H1 (cell line): ENCODE results near the gene STK39. TPM values are rescaled to one million over a fixed set of nuclear protein-coding genes. Genes with fewer than 3 reads are reported as not detected.

ENCODE experiments used
- CTCF ChIA-PET: fragments of 300-600 bp; sonication (Branson Sonifier 250); formaldehyde crosslinking; loops from one replicate; lab custom pipeline; 2021; ENCODE audit not compliant: partially characterized antibody; lab: Charles Lee
- POLR2A ChIA-PET: fragments of 300-600 bp; sonication (Branson Sonifier 250); formaldehyde crosslinking; loops from one replicate; lab custom pipeline; 2021; ENCODE audit warnings: inconsistent platforms; ENCODE audit not compliant: partially characterized antibody; lab: Charles Lee
- DNase-seq, 2 experiments: peaks; one replicate each; pipeline versions ENCODE4 v3.0.0 to v3.0.0-alpha.2; 2010 to 2022; ENCODE audit warnings: low spot score in 2 of 2, low read depth in 1 of 2, mixed read lengths in 1 of 2
- FAIRE-seq: peaks from 2 replicates; lab custom pipeline; 2011; peaks lifted over from hg19 to GRCh38; lab: Jason Lieb, UNC
- H2AFZ ChIP-seq: 2 replicates; pipeline ENCODE4 v1.8.1; 2012; ENCODE audit warnings: low read length, inconsistent platforms
- H2AK5ac ChIP-seq: 2 replicates; pipeline ENCODE4 v1.6.1; 2013; ENCODE audit warnings: low read depth, low read length
- H2BK120ac ChIP-seq: replicated peaks from 2 replicates; pipeline ENCODE3; 2013; ENCODE audit warnings: low read depth, low read length, inconsistent platforms
- H2BK12ac ChIP-seq: 2 replicates; pipeline ENCODE4 v1.6.1; 2013; ENCODE audit warnings: low read depth, low read length
- H2BK15ac ChIP-seq: 2 replicates; pipeline ENCODE4 v1.6.1; 2013; ENCODE audit warnings: low read length
- H2BK20ac ChIP-seq: 2 replicates; pipeline ENCODE4 v1.6.1; 2013; ENCODE audit warnings: low read length
- H2BK5ac ChIP-seq: 2 replicates; pipeline ENCODE4 v1.6.1; 2013; ENCODE audit warnings: low read depth, low read length
- H3K14ac ChIP-seq: 2 replicates; pipeline ENCODE4 v1.6.1; 2013; ENCODE audit warnings: inconsistent platforms; ENCODE audit not compliant: insufficient read length
- H3K18ac ChIP-seq: 2 replicates; pipeline ENCODE4 v1.6.1; 2013; ENCODE audit warnings: low read length; ENCODE audit errors: extremely low read depth
- H3K23ac ChIP-seq: 2 replicates; pipeline ENCODE4 v1.6.1; 2013; ENCODE audit warnings: inconsistent platforms; ENCODE audit not compliant: insufficient read length
- H3K23me2 ChIP-seq: 2 replicates; pipeline ENCODE4 v1.6.1; 2013; ENCODE audit warnings: low read depth, low read length
- H3K27ac ChIP-seq: 2 replicates; pipeline ENCODE4 v1.6.1; 2011; ENCODE audit warnings: low read depth, low read length, inconsistent platforms
- H3K27me3 ChIP-seq, 4 experiments: replicated peaks in 1 of 4; 1 replicate in 1 of 4; 2 replicates in 3 of 4; pipeline versions ENCODE4 v1.6.1 to v1.8.1; 2011 to 2013; ENCODE audit warnings: low read length in 3 of 4, mild to moderate bottlenecking in 3 of 4, inconsistent platforms in 2 of 4, mixed read lengths in 2 of 4, moderate library complexity in 1 of 4; ENCODE audit not compliant: control insufficient read depth in 3 of 4, insufficient read depth in 3 of 4; ENCODE audit errors: extremely low read depth in 1 of 4
- H3K36me3 ChIP-seq, 4 experiments: 2 replicates each; pipeline versions ENCODE4 v1.6.1 to v1.8.1; 2011 to 2013; ENCODE audit warnings: mild to moderate bottlenecking in 4 of 4, low read length in 3 of 4, moderate library complexity in 2 of 4, control low read depth in 1 of 4, inconsistent platforms in 1 of 4; ENCODE audit not compliant: insufficient read depth in 4 of 4, control insufficient read depth in 2 of 4
- H3K4ac ChIP-seq: replicated peaks from 2 replicates; pipeline ENCODE3; 2013; ENCODE audit warnings: low read length, low read depth, mixed read lengths, inconsistent platforms; ENCODE audit not compliant: insufficient read length
- H3K4me1 ChIP-seq, 4 experiments: replicated peaks in 1 of 4; 1 replicate in 1 of 4; 2 replicates in 3 of 4; pipeline versions ENCODE4 v1.6.1 to v1.8.1; 2011 to 2013; ENCODE audit warnings: low read length in 3 of 4, inconsistent platforms in 2 of 4, mixed read lengths in 1 of 4; ENCODE audit not compliant: insufficient read depth in 4 of 4, control insufficient read depth in 3 of 4
- H3K4me2 ChIP-seq, 2 experiments: 2 replicates each; pipeline versions ENCODE4 v1.6.1 to v1.8.1; 2011 to 2013; ENCODE audit warnings: low read depth in 2 of 2, low read length in 2 of 2, control low read depth in 1 of 2, inconsistent platforms in 1 of 2, mild to moderate bottlenecking in 1 of 2; ENCODE audit not compliant: insufficient read depth in 1 of 2
- H3K4me3 ChIP-seq, 4 experiments: fragments of 200-600, 300-600 bp in 1 of 4; sonication (generic), shearing (Covaris generic), sonication (Bioruptor Twin) in 1 of 4; 2 replicates each; pipeline versions ENCODE4 v1.5.1 to v1.8.1; 2011 to 2016; ENCODE audit warnings: low read length in 4 of 4, low read depth in 3 of 4, control low read depth in 2 of 4, inconsistent platforms in 2 of 4, mild to moderate bottlenecking in 2 of 4, mixed read lengths in 1 of 4, moderate library complexity in 1 of 4; ENCODE audit not compliant: insufficient read depth in 2 of 4; ENCODE audit errors: extremely low read depth in 1 of 4
- H3K56ac ChIP-seq: replicated peaks from 2 replicates; pipeline ENCODE3; 2013; ENCODE audit warnings: low read depth, mild to moderate bottlenecking, mixed read lengths, low read length, inconsistent platforms; ENCODE audit not compliant: insufficient read length
- H3K79me1 ChIP-seq: 2 replicates; pipeline ENCODE4 v1.6.1; 2013; ENCODE audit warnings: low read depth, low read length, control low read depth
- H3K79me2 ChIP-seq, 2 experiments: 2 replicates each; pipeline versions ENCODE4 v1.6.1 to v1.8.1; 2012 to 2013; ENCODE audit warnings: low read length in 2 of 2, mild to moderate bottlenecking in 2 of 2, inconsistent platforms in 1 of 2; ENCODE audit not compliant: insufficient read depth in 2 of 2, control insufficient read depth in 1 of 2
- H3K9ac ChIP-seq, 4 experiments: replicated peaks in 1 of 4; 1 replicate in 1 of 4; 2 replicates in 3 of 4; pipeline versions ENCODE4 v1.6.1 to v1.8.1; 2011 to 2013; ENCODE audit warnings: low read depth in 3 of 4, low read length in 3 of 4, control low read depth in 2 of 4, mild to moderate bottlenecking in 2 of 4, moderate library complexity in 2 of 4, inconsistent platforms in 1 of 4; ENCODE audit errors: extremely low read depth in 1 of 4
- H3K9me3 ChIP-seq, 2 experiments: 2 replicates each; pipeline versions ENCODE4 v1.6.1 to v1.8.1; 2012 to 2013; ENCODE audit warnings: mild to moderate bottlenecking in 2 of 2, moderate library complexity in 2 of 2, control low read depth in 1 of 2, inconsistent platforms in 1 of 2, low read depth in 1 of 2, low read length in 1 of 2, mixed read lengths in 1 of 2; ENCODE audit not compliant: insufficient read depth in 2 of 2
- H4K20me1 ChIP-seq, 2 experiments: replicated peaks in 1 of 2; 2 replicates each; pipeline versions ENCODE3 to v1.8.1; 2011 to 2013; ENCODE audit warnings: inconsistent platforms in 2 of 2, low read length in 2 of 2, mild to moderate bottlenecking in 1 of 2; ENCODE audit not compliant: insufficient read depth in 2 of 2, control insufficient read depth in 1 of 2
- H4K5ac ChIP-seq: 2 replicates; pipeline ENCODE4 v1.6.1; 2013; ENCODE audit warnings: low read length, low read depth, mixed read lengths, inconsistent platforms; ENCODE audit not compliant: insufficient read length
- H4K8ac ChIP-seq: 2 replicates; pipeline ENCODE4 v1.8.0; 2013; ENCODE audit warnings: mild to moderate bottlenecking, moderate library complexity, low read length, inconsistent platforms; ENCODE audit not compliant: insufficient read depth; ENCODE audit errors: extremely low read depth
- H4K91ac ChIP-seq: replicated peaks from 2 replicates; pipeline ENCODE3; 2013; ENCODE audit warnings: low read length, mixed read lengths, inconsistent platforms; ENCODE audit not compliant: insufficient read length
- BRCA1 ChIP-seq: IDR thresholded peaks from 2 replicates; pipeline ENCODE4 v1.6.1; 2012; ENCODE audit warnings: low read depth, low read length, improper control_type of control experiment
- EGR1 ChIP-seq: IDR thresholded peaks from 2 replicates; pipeline ENCODE4 v1.6.1; 2011; ENCODE audit warnings: low read depth, low read length, borderline replicate concordance
- FOSL1 ChIP-seq: IDR thresholded peaks from 2 replicates; pipeline ENCODE4 v1.6.1; 2011; ENCODE audit warnings: mild to moderate bottlenecking, low read depth, low read length, moderate library complexity; ENCODE audit not compliant: insufficient read depth
- GABPA ChIP-seq: IDR thresholded peaks from 2 replicates; pipeline ENCODE4 v1.6.1; 2011; ENCODE audit warnings: mild to moderate bottlenecking, low read length, moderate library complexity, borderline replicate concordance; ENCODE audit not compliant: insufficient read depth
- JUN ChIP-seq: IDR thresholded peaks from 2 replicates; pipeline ENCODE4 v1.6.1; 2011; ENCODE audit warnings: low read depth, mild to moderate bottlenecking, improper control_type of control experiment, low read length
- JUND ChIP-seq: IDR thresholded peaks from 2 replicates; pipeline ENCODE4 v1.6.1; 2011; ENCODE audit warnings: mild to moderate bottlenecking, improper control_type of control experiment, low read length
- POLR2A ChIP-seq, 2 experiments: IDR thresholded peaks; 1 replicate in 1 of 2; 2 replicates in 1 of 2; pipeline ENCODE4 v1.6.1; 2011; ENCODE audit warnings: low read depth in 2 of 2, low read length in 2 of 2, mild to moderate bottlenecking in 2 of 2; ENCODE audit errors: control extremely low read depth in 1 of 2
- RAD21 ChIP-seq, 2 experiments: IDR thresholded peaks in 1 of 2; conservative IDR thresholded peaks in 1 of 2; 2 replicates each; pipeline ENCODE4 v1.6.1; 2011; ENCODE audit warnings: low read depth in 2 of 2, low read length in 2 of 2, improper control_type of control experiment in 1 of 2, inconsistent platforms in 1 of 2, mild to moderate bottlenecking in 1 of 2, moderate library complexity in 1 of 2
- RFX5 ChIP-seq: IDR thresholded peaks from 2 replicates; pipeline ENCODE4 v1.6.1; 2011; ENCODE audit warnings: low read depth, low read length, improper control_type of control experiment, borderline replicate concordance
- SIRT6 ChIP-seq: IDR thresholded peaks from one replicate; pipeline ENCODE4 v1.7.1; 2012; ENCODE audit warnings: low read length, inconsistent platforms
- SP1 ChIP-seq: IDR thresholded peaks from 2 replicates; pipeline ENCODE4 v1.6.1; 2011; ENCODE audit warnings: low read depth, low read length
- SP4 ChIP-seq: IDR thresholded peaks from 2 replicates; pipeline ENCODE4 v1.6.1; 2012; ENCODE audit warnings: low read length, inconsistent platforms
- TAF1 ChIP-seq: IDR thresholded peaks from 2 replicates; pipeline ENCODE4 v1.6.1; 2011; ENCODE audit warnings: mild to moderate bottlenecking, low read depth, low read length
- TBP ChIP-seq: IDR thresholded peaks from 2 replicates; pipeline ENCODE4 v1.6.1; 2011; ENCODE audit warnings: low read depth, low read length, improper control_type of control experiment
- TCF12 ChIP-seq: IDR thresholded peaks from 2 replicates; pipeline ENCODE4 v1.6.1; 2011; ENCODE audit warnings: low read depth, mild to moderate bottlenecking, low read length
- TEAD4 ChIP-seq: IDR thresholded peaks from 2 replicates; pipeline ENCODE4 v1.6.1; 2012; ENCODE audit warnings: low read depth, low read length, inconsistent platforms, mixed read lengths
- ZNF274 ChIP-seq: IDR thresholded peaks from 2 replicates; pipeline ENCODE4 v1.7.0; 2012; ENCODE audit warnings: low read length, borderline replicate concordance; ENCODE audit errors: extremely low read depth
- WGBS, 2 experiments: shearing (Covaris generic) in 1 of 2; methylation state at CpG; one replicate each; pipeline versions ENCODE4 v1.1.6 to v1.1.7; 2013 to 2015; ENCODE audit warnings: low lambda C conversion rate in 2 of 2, mixed read lengths in 2 of 2, inconsistent platforms in 1 of 2, low coverage in 1 of 2, missing lambda C conversion rate in 1 of 2; ENCODE audit not compliant: insufficient replicate concordance in 2 of 2, insufficient coverage in 1 of 2, insufficient read length in 1 of 2; ENCODE audit errors: extremely low coverage in 1 of 2, missing lambda C conversion rate in 1 of 2; 5-methylcytosine and 5-hydroxymethylcytosine counted together
- polyA plus RNA-seq, 7 experiments: library from polyadenylated mRNA; depleted of rRNA in 3 of 7; stranded (reverse) in 5 of 7; unstranded in 2 of 7; fragments of >200 nt in 5 of 7; fragments of 200-250 nt in 2 of 7; gene quantifications; 1 replicate in 5 of 7; 2 replicates in 1 of 7; 4 replicates in 1 of 7; pipeline versions ENCODE4 v1.2.1 to v1.2.3, GENCODE V29; 2011 to 2013; ENCODE audit warnings: missing spikeins in 2 of 7, mixed read lengths in 2 of 7
- total RNA-seq: library from RNA; stranded (reverse); fragmentation: NEBNext Ultra II Directional; extraction: Animal tissue kit (Norgen Biotek cat#: 25700); gene quantifications from 2 replicates; pipeline ENCODE4 v1.2.1, GENCODE V29; 2021

The STK39 gene
- total and polyA plus RNA-seq, 2 of the 8 experiments (the other 6 are each of a cell fraction or from before 2014, with no cell fraction given): 13.7 to 23.8 TPM

DNA sequence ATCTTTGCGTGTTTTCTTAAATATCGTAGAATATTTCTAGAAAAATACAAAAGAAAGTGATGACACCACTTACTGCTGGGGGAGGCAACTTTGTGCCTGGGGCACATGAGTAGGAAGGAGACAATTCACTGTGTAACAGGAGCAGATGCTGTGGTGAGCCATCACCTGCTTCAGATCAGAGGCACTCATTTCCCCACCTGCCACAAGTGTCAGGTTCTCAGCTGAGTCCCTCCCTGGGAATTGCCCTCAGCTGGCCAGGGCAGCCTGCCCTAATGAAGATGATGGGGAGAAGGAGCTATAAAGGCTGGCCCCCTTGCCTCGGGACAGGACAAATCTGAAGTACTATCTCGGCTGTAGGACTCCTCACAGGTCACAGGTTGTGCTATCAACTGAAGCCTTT, 322.8 kb downstream of the STK39 start:
- Histone ChIP-seq H3K9me3 (no peaks in the 10 kb centered on the region; a peak in 1 of 4 replicates), H2AFZ (no peak overlapping the region), H3K4me1 (no peaks in the 10 kb centered on the region), H3K36me3 (no peaks in the 10 kb centered on the region), H4K91ac (no peak overlapping the region), H3K4ac (no peak overlapping the region), H4K8ac (no peak overlapping the region), H2BK12ac (no peak overlapping the region), H3K79me1 (no peaks in the 10 kb centered on the region), H3K4me3 (no peak overlapping the region), H2BK15ac (no peak overlapping the region), H4K20me1 (no peaks in the 10 kb centered on the region), H3K4me2 (no peak overlapping the region), H3K27ac (no peak overlapping the region), H3K9ac (no peak overlapping the region), H4K5ac (no peak overlapping the region), H3K27me3 (no peaks in the 10 kb centered on the region; a peak in 1 of 7 replicates), H2AK5ac (no peak overlapping the region), H3K79me2 (no peaks in the 10 kb centered on the region), H3K14ac (no peak overlapping the region), H2BK20ac (no peak overlapping the region), H3K23me2 (no peaks in the 10 kb centered on the region), H2BK120ac (no peak overlapping the region), H3K23ac (no peak overlapping the region), H3K18ac (no peak overlapping the region; the same call in 1 of the 2 replicates), H3K56ac (no peak overlapping the region), H2BK5ac (no peak overlapping the region)
- FAIRE-seq (no peak), DNase-seq (no peak)
- POLR2A ChIA-PET: no interaction called here
- CTCF ChIA-PET: no interaction called here
- 82% methylated on average over 4 of the region's 4 CpGs; no CpG with 5 or more reads in 1 of the 2 experiments for WGBS, 2 experiments
- TF ChIP-seq TBP (no peak), ZNF274 (no peak), SIRT6 (no peak), JUND (no peak), TEAD4 (no peak), FOSL1 (no peak), POLR2A (IDR thresholded peaks at IDR 0.05; ENCODE audit: control extremely low read depth in 1 of 2, low read depth in 2 of 2, low read length in 2 of 2) (no peak), JUN (no peak), SP4 (no peak), TCF12 (no peak), SP1 (no peak), TAF1 (no peak), BRCA1 (no peak), RFX5 (no peak), EGR1 (no peak), RAD21 (IDR thresholded peaks at IDR 0.05 in 1 of 2, conservative IDR thresholded peaks at IDR 0.05 in 1 of 2; ENCODE audit: low read depth in 2 of 2, low read length in 2 of 2) (no peak), GABPA (no peak)
